ENCODE measurements around the gene GDPD5.

DNA sequence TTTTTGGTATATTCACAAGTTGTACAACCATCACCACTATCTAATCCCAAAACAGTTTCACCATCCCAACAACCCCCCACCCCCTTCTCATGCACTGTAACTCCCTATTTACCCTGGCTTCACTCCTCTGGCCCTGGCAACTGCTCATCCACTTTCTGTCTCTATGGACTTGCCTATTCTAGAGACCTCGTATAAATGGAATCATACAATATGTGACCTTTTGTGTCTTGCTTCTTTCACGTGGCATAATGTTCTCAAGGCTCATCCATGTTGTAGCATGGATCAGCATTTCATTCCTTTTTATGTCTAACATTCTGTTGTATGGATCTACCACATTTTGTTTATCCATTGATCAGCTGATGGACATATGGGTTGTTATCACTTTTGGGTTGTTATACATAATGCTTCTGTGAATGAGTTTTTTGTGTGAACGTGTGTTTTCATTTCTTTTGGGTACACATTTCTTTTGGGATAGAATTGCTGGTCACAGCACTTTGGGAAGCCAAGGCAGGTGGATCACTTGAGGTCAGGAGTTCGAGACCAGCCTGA is 46.1 kb downstream of the GDPD5 start:
- no peak for TF ChIP-seq POLR2A (IDR thresholded peaks at IDR 0.05)
- TF ChIP-seq, protein P1, sequence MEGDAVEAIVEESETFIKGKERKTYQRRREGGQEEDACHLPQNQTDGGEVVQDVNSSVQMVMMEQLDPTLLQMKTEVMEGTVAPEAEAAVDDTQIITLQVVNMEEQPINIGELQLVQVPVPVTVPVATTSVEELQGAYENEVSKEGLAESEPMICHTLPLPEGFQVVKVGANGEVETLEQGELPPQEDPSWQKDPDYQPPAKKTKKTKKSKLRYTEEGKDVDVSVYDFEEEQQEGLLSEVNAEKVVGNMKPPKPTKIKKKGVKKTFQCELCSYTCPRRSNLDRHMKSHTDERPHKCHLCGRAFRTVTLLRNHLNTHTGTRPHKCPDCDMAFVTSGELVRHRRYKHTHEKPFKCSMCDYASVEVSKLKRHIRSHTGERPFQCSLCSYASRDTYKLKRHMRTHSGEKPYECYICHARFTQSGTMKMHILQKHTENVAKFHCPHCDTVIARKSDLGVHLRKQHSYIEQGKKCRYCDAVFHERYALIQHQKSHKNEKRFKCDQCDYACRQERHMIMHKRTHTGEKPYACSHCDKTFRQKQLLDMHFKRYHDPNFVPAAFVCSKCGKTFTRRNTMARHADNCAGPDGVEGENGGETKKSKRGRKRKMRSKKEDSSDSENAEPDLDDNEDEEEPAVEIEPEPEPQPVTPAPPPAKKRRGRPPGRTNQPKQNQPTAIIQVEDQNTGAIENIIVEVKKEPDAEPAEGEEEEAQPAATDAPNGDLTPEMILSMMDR (IDR thresholded peaks at IDR 0.05), result no peak

All from adrenal gland (tissue), 5 donors.